OCI-LY3 (cell line): ENCODE measurements around the gene PAMR1.

ENCODE experiments used
- CTCF ChIP-seq: fragments of 200-600, 300-600 bp; sonication (generic); IDR thresholded peaks from 2 replicates; pipeline ENCODE4 v1.5.1; 2014; ENCODE audit warnings: antibody characterized with exemption, low read length, low read depth
- EZH2phosphoT487 ChIP-seq: fragments of 200-600 bp; shearing (Covaris generic); IDR thresholded peaks from 2 replicates; pipeline ENCODE4 v1.6.1; 2018; ENCODE audit warnings: antibody characterized with exemption, mixed run types, low read depth

GRCh38 chr11:35486446-35486845 lies 39.0 kb downstream of the PAMR1 start:
- TF ChIP-seq CTCF, result no peak
- TF ChIP-seq EZH2phosphoT487, result no peak
